Fibroblast of lung (primary cell): ENCODE data around the gene ISOC2. TPM values are rescaled to one million over a fixed set of nuclear protein-coding genes. Genes with fewer than 3 reads are reported as not detected.
"Not testable (repeated sequence)": the region's sequence is repeated elsewhere in the genome, so short reads cannot be mapped to it uniquely, and the experiment has no call there.

Source experiments
- DNase-seq, 2 donors: peaks; one replicate each; pipeline versions ENCODE4 v3.0.0 to v3.0.0-alpha.2; 2010; ENCODE audit warnings: low read depth in 2 of 2
- H2AFZ ChIP-seq: 2 replicates; pipeline ENCODE4 v1.5.1; 2012; ENCODE audit warnings: low read length, control low read depth, inconsistent platforms
- H3K27ac ChIP-seq: 2 replicates; pipeline ENCODE4 v1.5.1; 2011; ENCODE audit warnings: low read length, control low read depth; ENCODE audit not compliant: insufficient read depth
- H3K27me3 ChIP-seq: 2 replicates; pipeline ENCODE4 v1.5.1; 2011; ENCODE audit warnings: mild to moderate bottlenecking, low read length; ENCODE audit not compliant: control insufficient read depth, insufficient read depth
- H3K36me3 ChIP-seq: 2 replicates; pipeline ENCODE4 v1.5.1; 2011; ENCODE audit warnings: low read length; ENCODE audit not compliant: control insufficient read depth, insufficient read depth
- H3K4me1 ChIP-seq: 2 replicates; pipeline ENCODE4 v1.5.1; 2011; ENCODE audit warnings: low read length; ENCODE audit not compliant: control insufficient read depth, insufficient read depth; ENCODE audit errors: extremely low read depth
- H3K4me2 ChIP-seq: 2 replicates; pipeline ENCODE4 v1.5.1; 2011; ENCODE audit warnings: low read length, control low read depth; ENCODE audit not compliant: insufficient read depth; ENCODE audit errors: extremely low read depth
- H3K4me3 ChIP-seq, 4 experiments: fragments of 200-600 bp in 1 of 4; sonication (generic) in 1 of 4; replicated peaks in 1 of 4; 2 replicates each; pipeline ENCODE4 v1.5.1; 2011 to 2016; ENCODE audit warnings: low read length in 4 of 4, low read depth in 3 of 4, mild to moderate bottlenecking in 3 of 4, control low read depth in 2 of 4, inconsistent platforms in 1 of 4, mixed read lengths in 1 of 4; ENCODE audit not compliant: insufficient read depth in 1 of 4; ENCODE audit errors: control extremely low read depth in 1 of 4
- H3K79me2 ChIP-seq: 2 replicates; pipeline ENCODE4 v1.5.1; 2012; ENCODE audit warnings: mild to moderate bottlenecking, low read length, inconsistent platforms; ENCODE audit not compliant: control insufficient read depth, insufficient read depth
- H3K9ac ChIP-seq: 2 replicates; pipeline ENCODE4 v1.5.1; 2011; ENCODE audit warnings: mild to moderate bottlenecking, low read length, control low read depth; ENCODE audit not compliant: insufficient read depth
- H3K9me3 ChIP-seq: 2 replicates; pipeline ENCODE4 v1.5.1; 2012; ENCODE audit warnings: low read depth, low read length; ENCODE audit not compliant: control insufficient read depth, insufficient read depth
- H4K20me1 ChIP-seq: 2 replicates; pipeline ENCODE4 v1.5.1; 2011; ENCODE audit warnings: low read length; ENCODE audit not compliant: control insufficient read depth, insufficient read depth; ENCODE audit errors: extremely low read depth
- CTCF ChIP-seq, 2 donors: IDR thresholded peaks in 1 of 2; conservative IDR thresholded peaks in 1 of 2; 1 replicate in 1 of 2; 2 replicates in 1 of 2; pipeline ENCODE4 v1.5.1; 2011 to 2012; ENCODE audit warnings: low read length in 2 of 2, control low read depth in 1 of 2, inconsistent platforms in 1 of 2, low read depth in 1 of 2, mild to moderate bottlenecking in 1 of 2
- EZH2 ChIP-seq: IDR thresholded peaks from 2 replicates; pipeline ENCODE4 v1.5.1; 2012; ENCODE audit warnings: low read length, control low read depth, mild to moderate bottlenecking; ENCODE audit errors: missing control alignments
- polyA plus RNA-seq, 2 donors: library from polyadenylated mRNA; depleted of rRNA in 1 of 2; stranded (reverse) in 1 of 2; unstranded in 1 of 2; fragments of >200 nt; gene quantifications; 2 replicates each; pipeline ENCODE4 v1.2.1, GENCODE V29; 2011 to 2012; ENCODE audit warnings: missing spikeins in 1 of 2
- total RNA-seq: library from RNA; depleted of rRNA; stranded (reverse); fragments of >200 nt; gene quantifications from 2 replicates; pipeline ENCODE4 v1.2.1, GENCODE V29; 2014

Gene ISOC2
- total and polyA plus RNA-seq, 2 donors (not counting 1 experiment from before 2014, with no cell fraction given), result 24.8 to 35.5 TPM

GRCh38 chr19:55424518-55424917 lies 36.9 kb downstream of the ISOC2 start:
- DNase-seq, result no peak
- no peaks in the 10 kb centered on the region for H3K36me3 ChIP-seq
- no peak overlapping the region for H2AFZ ChIP-seq
- H3K79me2 ChIP-seq, result no peaks in the 10 kb centered on the region
- no peaks in the 10 kb centered on the region for H3K9me3 ChIP-seq
- peaks cover 4% of the 10 kb centered on the region for H3K27me3 ChIP-seq
- H3K4me3 ChIP-seq, result no peak overlapping the region
- H4K20me1 ChIP-seq, result no peaks in the 10 kb centered on the region
- H3K9ac ChIP-seq, result no peak overlapping the region
- H3K4me1 ChIP-seq, result no peaks in the 10 kb centered on the region
- TF ChIP-seq EZH2 (no peak), CTCF (conservative IDR thresholded peaks at IDR 0.05 in 1 of 2, IDR thresholded peaks at IDR 0.05 in 1 of 2; ENCODE audit: low read depth in 1 of 2, low read length in 2 of 2) (no peak)
- no peak overlapping the region for H3K27ac ChIP-seq
- no peak overlapping the region for H3K4me2 ChIP-seq

GRCh38 chr19:55423225-55424005 lies 38.0 kb downstream of the ISOC2 start:
- Histone ChIP-seq H3K9me3 (no peaks in the 10 kb centered on the region), H2AFZ (no peak overlapping the region), H3K27ac (no peak overlapping the region), H3K79me2 (no peaks in the 10 kb centered on the region), H3K27me3 (peaks cover 4% of the 10 kb centered on the region), H3K4me1 (no peaks in the 10 kb centered on the region), H3K4me3 (no peak overlapping the region), H3K4me2 (no peak overlapping the region), H3K9ac (no peak overlapping the region), H3K36me3 (no peaks in the 10 kb centered on the region), H4K20me1 (no peaks in the 10 kb centered on the region)
- no peak for DNase-seq
- TF ChIP-seq CTCF (conservative IDR thresholded peaks at IDR 0.05 in 1 of 2, IDR thresholded peaks at IDR 0.05 in 1 of 2; ENCODE audit: low read depth in 1 of 2, low read length in 2 of 2) (no peak), EZH2 (no peak)

GRCh38 chr19:55421281-55421680 lies 40.2 kb downstream of the ISOC2 start:
- H3K4me1 ChIP-seq, DNase-seq, H3K79me2 ChIP-seq, H3K4me2 ChIP-seq, H3K36me3 ChIP-seq, H3K9me3 ChIP-seq, H3K27ac ChIP-seq, H3K27me3 ChIP-seq, H4K20me1 ChIP-seq, H3K9ac ChIP-seq, H2AFZ ChIP-seq, H3K4me3 ChIP-seq: not testable (repeated sequence)
